ENCODE measurements around the gene FAF2.

FAF2 gene

DNA sequence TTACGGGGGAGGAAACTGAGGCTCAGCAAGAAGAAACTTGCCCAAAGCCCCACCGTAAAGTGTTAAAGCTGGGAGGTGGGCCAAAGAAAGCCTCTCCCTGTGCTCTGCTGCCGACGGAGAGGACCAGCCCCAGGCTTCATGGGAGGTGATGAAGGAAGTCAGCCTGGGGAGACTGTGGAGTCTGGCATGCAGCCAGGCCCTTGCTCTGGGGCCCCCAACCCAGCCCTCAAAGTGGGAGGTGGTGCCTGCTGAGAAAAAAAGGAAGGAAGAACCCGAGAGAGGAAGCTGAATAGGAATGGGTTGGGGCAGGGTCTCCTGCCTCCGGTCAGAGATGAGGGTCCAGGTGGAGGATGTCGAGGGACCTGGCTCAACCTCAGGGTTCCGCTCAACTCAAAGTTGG lies 85.2 kb downstream of the FAF2 start:
- DNase-seq, result peak in 1 of 2 donors; percentile 34

- DNase-seq, result peak; percentile 47 to 66
Observed at GRCh38 chr5:176533894-176534611, 85.9 kb downstream of the FAF2 start.

- DNase-seq, result no peak
Observed at GRCh38 chr5:176534640-176535039, 86.5 kb downstream of the FAF2 start.

DNA sequence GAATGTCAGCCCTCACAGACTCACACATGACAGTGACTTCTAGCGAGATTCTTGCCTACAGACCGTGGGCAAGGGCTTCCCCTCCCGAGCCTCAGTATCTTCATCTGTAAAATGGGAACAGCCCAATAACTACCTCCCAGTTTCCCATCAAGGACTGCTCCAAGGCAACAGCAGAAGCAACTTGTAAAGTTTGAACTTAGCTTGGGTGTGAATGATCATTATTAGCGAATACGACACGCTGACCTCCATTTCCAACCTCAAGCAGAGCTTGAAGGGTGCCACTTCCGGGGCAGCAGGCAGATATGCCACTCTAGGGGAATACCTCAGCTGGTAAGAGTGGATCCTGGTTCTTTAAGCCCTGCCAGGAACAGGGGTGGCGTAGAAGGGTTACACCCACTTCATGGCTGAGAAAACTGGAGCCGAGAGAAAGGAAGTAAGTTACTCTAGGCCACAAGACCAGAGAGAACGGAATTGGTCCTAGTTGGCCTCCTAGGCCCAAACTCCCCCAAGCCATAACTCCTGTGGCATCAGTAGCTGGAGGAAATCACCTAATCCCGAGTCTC lies 87.0 kb downstream of the FAF2 start:
- peak; percentile 65 to 75 for DNase-seq

GRCh38 chr5:176535664-176536131 lies 87.5 kb downstream of the FAF2 start:
- DNase-seq, result no peak

GRCh38 chr5:176536132-176536901 lies 88.1 kb downstream of the FAF2 start:
- DNase-seq, result peak; percentile 80 to 84

GRCh38 chr5:176536902-176537553 lies 88.8 kb downstream of the FAF2 start, which contains the start of gene RNF44:
RNF44 (minus strand) TSS chr5:176537402; CDS start chr5:176532472, 4,930 bp downstream.
- DNase-seq, result peak; percentile 98 to 99

- peak; percentile 99 to 100 for DNase-seq
Observed at GRCh38 chr5:176537554-176538229, 89.5 kb downstream of the FAF2 start.

DNA sequence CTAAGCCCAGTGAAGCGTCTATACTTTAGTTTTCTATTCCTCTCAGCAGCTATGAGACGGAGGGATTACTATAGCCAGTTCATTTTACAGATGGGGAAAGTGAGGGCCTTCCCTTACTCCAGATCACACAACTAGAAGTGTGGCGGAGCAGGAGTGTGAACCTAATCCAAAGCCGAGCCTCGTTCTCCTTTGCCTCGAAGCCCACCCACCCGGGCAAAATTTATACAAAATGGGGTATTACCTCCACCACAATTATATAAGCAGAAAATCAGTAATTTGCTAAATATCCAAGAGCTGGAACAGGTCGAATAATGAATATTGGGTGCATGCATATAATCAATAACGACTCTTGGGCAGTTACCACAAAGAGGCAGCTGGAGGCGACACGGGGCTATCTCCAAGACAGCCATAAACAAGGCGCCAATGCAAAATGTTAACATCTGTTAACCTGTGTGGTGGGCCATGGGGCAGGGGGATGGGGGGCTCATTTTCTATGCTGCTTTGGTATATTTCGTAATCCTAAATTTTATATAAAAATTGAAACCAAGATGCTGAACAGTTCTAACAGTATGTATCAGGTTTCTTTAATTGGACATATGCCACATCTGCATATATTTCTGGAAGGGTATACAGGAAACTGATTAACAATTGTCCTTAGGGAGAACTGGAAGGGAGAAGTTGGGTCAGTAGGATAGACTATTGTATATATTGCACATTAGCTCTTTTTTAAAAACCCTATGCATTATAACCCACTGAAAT lies 90.2 kb downstream of the FAF2 start:
- no peak for DNase-seq

DNA sequence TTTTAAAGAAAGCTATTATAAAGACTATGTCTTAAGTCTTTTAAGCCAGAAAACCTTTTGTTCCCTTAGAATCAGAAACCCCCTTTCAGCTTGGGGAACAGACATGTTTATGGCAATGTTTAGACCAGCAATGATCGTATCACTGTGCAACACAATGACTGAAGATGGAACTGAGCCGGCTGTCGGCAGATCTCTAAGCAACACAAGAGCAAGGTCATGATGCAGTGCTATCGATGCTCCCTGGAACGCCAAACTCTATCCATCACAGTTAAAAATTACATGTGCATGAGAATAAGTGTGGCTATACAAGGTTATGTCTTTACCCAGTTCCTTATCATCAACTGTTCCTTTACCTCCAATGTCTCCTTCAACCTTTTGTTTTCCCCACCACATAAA lies 90.8 kb downstream of the FAF2 start:
- DNase-seq, result no peak

DNA sequence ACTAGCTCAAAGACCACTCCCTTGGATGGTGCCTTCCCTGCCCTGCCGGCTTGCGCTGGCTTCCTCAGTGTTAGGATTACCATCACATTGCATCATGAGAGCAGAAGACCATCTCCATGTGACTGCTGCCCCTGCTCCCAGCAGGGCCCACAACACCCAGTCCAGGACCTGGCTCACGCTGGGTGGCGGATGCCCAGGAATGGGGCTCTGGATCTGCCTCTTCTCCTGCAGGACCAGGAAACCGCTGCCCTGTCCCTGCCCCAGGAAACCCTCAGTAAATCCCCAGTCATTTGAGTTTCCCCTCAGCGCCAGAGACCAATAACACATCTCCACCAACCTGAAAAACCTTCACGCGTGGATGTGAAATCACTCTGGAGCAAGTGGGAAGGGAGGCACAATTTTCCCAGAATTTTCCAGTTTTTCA lies 92.3 kb downstream of the FAF2 start:
- no peak for DNase-seq

GRCh38 chr5:176540956-176541337 lies 92.8 kb downstream of the FAF2 start:
- DNase-seq, result peak in 1 of 2 donors; percentile 56

DNA sequence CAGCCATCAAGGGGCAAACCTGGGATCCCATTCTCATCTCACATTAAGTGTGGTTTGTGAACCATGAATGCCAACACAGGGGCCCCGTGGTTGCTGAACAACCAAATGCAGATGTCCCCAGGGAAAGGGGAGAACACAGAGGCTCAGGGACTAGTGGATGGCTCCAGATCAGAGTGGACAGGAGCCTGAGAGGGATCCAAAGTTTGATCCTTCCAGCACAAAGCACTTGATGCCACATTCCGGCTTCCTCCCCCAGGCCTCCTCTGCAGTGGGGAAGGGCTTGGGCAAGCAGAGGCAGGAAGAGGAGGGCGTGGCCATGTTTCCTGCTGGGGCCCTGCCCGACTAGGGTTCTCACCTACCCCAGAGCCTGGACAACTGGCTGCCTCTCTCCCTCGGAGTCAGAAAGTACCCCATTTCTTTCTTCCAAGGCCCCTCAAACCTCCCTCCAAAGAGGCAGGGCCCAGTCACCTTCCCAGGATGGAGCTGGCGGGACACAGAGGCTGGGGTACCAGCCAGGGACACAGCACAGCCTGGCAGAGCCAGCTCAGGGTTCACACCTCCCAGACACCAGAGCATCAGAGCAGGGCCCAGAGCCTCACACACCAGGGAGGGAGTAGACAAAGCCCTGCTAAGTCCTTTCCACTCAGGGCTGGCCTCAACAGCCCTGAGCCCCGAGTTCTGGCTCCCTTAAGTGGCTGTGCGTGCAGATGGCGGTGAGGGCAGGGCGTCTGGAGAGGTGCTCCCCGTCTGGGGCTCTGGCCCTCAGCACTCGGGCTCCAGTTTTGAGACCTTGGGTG lies 93.4 kb downstream of the FAF2 start:
- peak; percentile 73 to 80 for DNase-seq

DNA sequence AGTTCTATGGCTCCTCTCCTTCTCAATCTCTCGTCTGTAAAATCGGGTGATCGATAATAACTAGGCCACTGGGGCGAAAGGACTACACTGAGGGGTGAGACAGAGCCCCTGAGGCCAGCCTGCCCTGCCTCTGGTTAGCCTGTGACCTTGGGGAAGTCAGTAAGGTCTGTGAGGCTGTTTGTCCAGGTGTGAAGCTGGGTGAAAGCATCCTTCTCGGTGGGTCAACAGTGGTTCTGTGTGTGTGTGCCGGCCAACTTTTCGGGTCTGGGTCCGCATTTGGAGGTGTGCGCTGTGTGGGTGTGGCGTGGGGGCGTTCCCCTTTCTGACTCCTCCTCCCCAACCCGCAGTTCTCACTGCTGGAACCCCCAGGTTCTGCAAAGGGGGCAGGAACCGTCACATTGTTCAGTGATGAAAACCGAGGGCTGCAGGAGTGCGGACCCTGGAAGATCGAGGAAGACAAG lies 94.0 kb downstream of the FAF2 start:
- DNase-seq, result peak; percentile 75 to 78

DNA sequence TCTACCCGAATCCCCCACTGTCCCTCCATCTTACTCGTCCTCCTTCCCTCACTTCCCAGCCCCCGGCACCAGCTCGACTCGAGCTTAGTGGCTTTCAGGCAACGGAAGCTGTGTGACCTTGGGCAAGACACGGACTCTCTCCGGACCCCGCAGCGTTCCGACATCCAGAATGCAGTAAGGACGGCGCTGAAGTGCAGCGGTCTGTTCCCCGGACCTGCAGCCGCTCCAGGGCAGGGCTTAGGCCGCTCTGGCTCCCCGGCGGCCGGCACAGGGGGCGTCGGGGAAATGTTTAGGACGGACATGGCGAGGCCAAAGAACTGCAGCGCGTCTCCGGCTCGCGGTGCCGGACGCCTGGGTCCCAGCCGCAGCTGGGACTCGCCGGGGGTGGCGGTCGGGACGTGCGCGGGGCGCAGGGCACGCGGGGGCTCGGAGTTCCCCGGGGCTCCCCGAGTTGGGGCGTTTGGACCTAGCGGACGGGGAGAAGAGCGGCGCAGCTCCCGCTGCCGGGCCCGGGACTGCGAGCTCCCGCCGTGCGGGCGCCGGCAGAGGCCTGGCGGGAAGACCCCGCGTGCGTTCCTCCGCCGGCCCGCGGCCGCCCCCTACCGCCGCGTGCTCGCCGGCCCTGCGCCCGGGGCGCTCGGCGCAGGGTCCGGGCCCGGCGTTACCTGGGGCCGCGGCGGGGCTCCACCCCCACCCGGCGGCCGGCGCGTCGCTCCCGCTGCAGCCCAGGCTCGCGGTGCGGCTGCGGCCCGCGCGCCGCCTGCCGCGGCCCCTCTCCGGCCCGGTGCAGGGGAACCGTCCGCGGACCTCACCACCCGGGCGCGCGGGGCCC lies 94.6 kb downstream of the FAF2 start:
- peak; percentile 29 to 46 for DNase-seq

- DNase-seq, result peak; percentile 70 to 73
Observed at GRCh38 chr5:176543428-176544182, 95.4 kb downstream of the FAF2 start.

DNA sequence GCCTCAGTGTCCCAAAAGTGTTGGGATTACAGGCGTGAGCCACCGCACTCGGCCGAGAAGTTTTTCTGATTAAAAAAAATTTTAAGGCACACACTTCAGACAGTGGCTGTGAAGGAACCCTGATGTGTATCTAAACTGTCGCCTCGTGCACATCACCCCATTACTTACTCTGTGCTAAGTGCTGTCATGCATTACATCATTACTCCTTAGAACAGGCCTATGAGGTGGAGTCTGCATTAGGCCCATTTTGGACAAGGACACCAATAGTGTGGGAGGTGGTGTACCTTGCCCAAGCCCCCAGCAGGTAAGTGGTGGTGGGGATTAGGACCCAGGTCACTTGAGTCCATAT lies 97.2 kb downstream of the FAF2 start:
- no peak for DNase-seq

DNA sequence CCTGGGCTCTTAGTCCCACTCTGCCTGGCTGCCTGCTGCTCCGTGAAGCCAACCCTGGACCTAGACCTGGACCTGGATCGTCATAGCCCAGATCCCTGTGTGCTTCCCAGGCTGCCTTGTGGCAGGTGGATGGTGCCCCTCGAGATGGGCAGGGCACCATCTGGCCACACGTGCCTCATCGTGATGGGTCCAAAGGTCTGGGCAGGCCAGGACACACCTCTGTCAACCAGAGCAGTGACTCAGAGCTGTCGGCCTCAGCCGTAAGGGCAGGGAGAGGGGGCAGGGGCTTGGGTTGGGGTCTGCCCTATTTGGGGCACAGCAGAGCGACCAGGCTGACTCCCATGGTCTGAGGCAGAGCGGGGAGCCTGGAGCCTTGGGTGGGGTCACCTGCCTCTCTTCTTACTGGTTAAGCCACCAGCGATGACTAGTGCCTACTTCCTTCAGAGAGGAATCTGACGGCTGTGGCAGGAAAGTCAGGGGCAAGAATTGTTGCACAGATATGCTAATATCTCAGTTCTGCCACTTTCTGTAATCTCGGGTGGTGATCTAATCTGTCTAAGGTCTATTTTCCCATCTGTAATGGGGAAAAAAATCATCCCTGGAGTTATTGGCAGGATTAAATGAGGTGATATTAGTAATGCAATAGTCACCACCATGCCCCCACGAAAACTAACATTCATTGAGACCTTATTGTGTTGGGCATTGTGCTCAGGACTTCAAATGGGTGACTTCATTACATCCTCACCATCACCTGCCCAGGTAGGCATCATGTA lies 97.7 kb downstream of the FAF2 start:
- no peak for DNase-seq

Measured in CD4-positive, alpha-beta T cell treated with Interleukin-4 for 1 hour (primary cell).